IMR-90 (cell line): ENCODE data around the gene PTPRC. TPM values are rescaled to one million over a fixed set of nuclear protein-coding genes. Genes with fewer than 3 reads are reported as not detected.

ENCODE experiments used
- ATAC-seq: fragments of 200-7000 bp; cut with Tn5 transposase; 2 replicates; pipeline ENCODE4 v1.9.1; 2020; ENCODE audit warnings: low read depth, mild to moderate bottlenecking, moderate library complexity
- BruUV-seq: library from RNA; stranded (reverse); fragments of 400-500 nt; replicated peaks from 2 replicates; lab custom pipeline; 2021; lab: Mats Ljungman, UMichigan
- CTCF ChIA-PET: fragments of 300-600 bp; formaldehyde crosslinking; extraction: SDS; loops from one replicate; lab custom pipeline; 2021; ENCODE audit warnings: antibody characterized with exemption; lab: Yijun Ruan, JAX
- POLR2A ChIA-PET: fragments of 300-600 bp; sonication (Branson Sonifier 250); formaldehyde crosslinking; loops from one replicate; lab custom pipeline; 2022; ENCODE audit warnings: antibody characterized with exemption; ENCODE audit not compliant: unreplicated experiment; lab: Charles Lee
- DNase-seq: peaks from one replicate; pipeline ENCODE4 v3.0.0; 2013
- H2AFZ ChIP-seq: replicated peaks from 2 replicates; pipeline ENCODE3; 2013; ENCODE audit warnings: low read length, mild to moderate bottlenecking; ENCODE audit not compliant: poor library complexity
- H2AK5ac ChIP-seq: 2 replicates; pipeline ENCODE4 v1.6.1; 2013; ENCODE audit warnings: low read depth, low read length, inconsistent platforms
- H2AK9ac ChIP-seq: replicated peaks from 2 replicates; pipeline ENCODE3; 2013; ENCODE audit warnings: mild to moderate bottlenecking, low read depth, low read length, moderate library complexity; ENCODE audit not compliant: poor library complexity
- H2BK120ac ChIP-seq: 2 replicates; pipeline ENCODE4 v1.6.1; 2013; ENCODE audit warnings: low read depth, low read length, inconsistent platforms
- H2BK15ac ChIP-seq: 3 replicates; pipeline ENCODE4 v1.6.1; 2013; ENCODE audit warnings: low read depth, low read length, inconsistent platforms
- H2BK20ac ChIP-seq: 2 replicates; pipeline ENCODE4 v1.6.1; 2013; ENCODE audit warnings: low read depth, mild to moderate bottlenecking, inconsistent platforms, low read length, moderate library complexity
- H2BK5ac ChIP-seq: 2 replicates; pipeline ENCODE4 v1.6.1; 2013; ENCODE audit warnings: mild to moderate bottlenecking, low read depth, low read length, inconsistent platforms; ENCODE audit not compliant: poor library complexity, severe bottlenecking
- H3K14ac ChIP-seq: replicated peaks from 2 replicates; pipeline ENCODE4 v1.6.1; 2013; ENCODE audit warnings: low read depth, low read length, inconsistent platforms
- H3K18ac ChIP-seq: 2 replicates; pipeline ENCODE4 v1.6.1; 2013; ENCODE audit warnings: low read depth, low read length, control low read depth
- H3K23ac ChIP-seq: 2 replicates; pipeline ENCODE4 v1.6.1; 2013; ENCODE audit warnings: low read depth, low read length, inconsistent platforms
- H3K27ac ChIP-seq: 2 replicates; pipeline ENCODE4 v1.5.1; 2013; ENCODE audit warnings: mild to moderate bottlenecking, control low read depth, low read length; ENCODE audit not compliant: insufficient read depth
- H3K27me3 ChIP-seq: 2 replicates; pipeline ENCODE4 v1.6.1; 2013; ENCODE audit warnings: low read length; ENCODE audit not compliant: control insufficient read depth, insufficient read depth
- H3K36me3 ChIP-seq: 2 replicates; pipeline ENCODE4 v1.6.1; 2013; ENCODE audit warnings: low read length, mixed read lengths; ENCODE audit not compliant: control insufficient read depth, insufficient read depth
- H3K4ac ChIP-seq: 2 replicates; pipeline ENCODE4 v1.6.1; 2013; ENCODE audit warnings: low read depth, low read length, inconsistent platforms
- H3K4me1 ChIP-seq: 2 replicates; pipeline ENCODE4 v1.6.1; 2013; ENCODE audit warnings: low read length, mixed read lengths; ENCODE audit not compliant: control insufficient read depth, insufficient read depth
- H3K4me2 ChIP-seq: 2 replicates; pipeline ENCODE4 v1.6.1; 2013; ENCODE audit warnings: low read depth, mild to moderate bottlenecking, control low read depth, low read length, moderate library complexity
- H3K4me3 ChIP-seq: 2 replicates; pipeline ENCODE4 v1.5.1; 2013; ENCODE audit warnings: low read depth, mild to moderate bottlenecking, control low read depth, low read length, moderate library complexity; ENCODE audit not compliant: insufficient read depth
- H3K56ac ChIP-seq: 2 replicates; pipeline ENCODE4 v1.6.1; 2013; ENCODE audit warnings: low read length, inconsistent platforms; ENCODE audit not compliant: insufficient read depth; ENCODE audit errors: extremely low read depth
- H3K79me1 ChIP-seq, 2 experiments: 2 replicates each; pipeline ENCODE4 v1.6.1; 2013; ENCODE audit warnings: low read length in 2 of 2, inconsistent platforms in 1 of 2, low read depth in 1 of 2
- H3K9ac ChIP-seq: 2 replicates; pipeline ENCODE4 v1.6.1; 2013; ENCODE audit warnings: low read depth, low read length, control low read depth
- H3K9me1 ChIP-seq: 2 replicates; pipeline ENCODE4 v1.6.1; 2013; ENCODE audit warnings: low read length, inconsistent platforms; ENCODE audit not compliant: insufficient read depth
- H3K9me3 ChIP-seq: 2 replicates; pipeline ENCODE4 v1.6.1; 2013; ENCODE audit warnings: low read length; ENCODE audit not compliant: control insufficient read depth, insufficient read depth
- H4K20me1 ChIP-seq: 2 replicates; pipeline ENCODE4 v1.6.1; 2013; ENCODE audit warnings: low read length, inconsistent platforms; ENCODE audit not compliant: insufficient read depth
- H4K5ac ChIP-seq: 2 replicates; pipeline ENCODE4 v1.6.1; 2013; ENCODE audit warnings: mild to moderate bottlenecking, low read depth, low read length, control low read depth
- H4K8ac ChIP-seq, 2 experiments: 2 replicates each; pipeline ENCODE4 v1.6.1; 2013; ENCODE audit warnings: low read depth in 2 of 2, low read length in 2 of 2, control low read depth in 1 of 2, inconsistent platforms in 1 of 2
- H4K91ac ChIP-seq: 2 replicates; pipeline ENCODE4 v1.6.1; 2013; ENCODE audit warnings: low read depth, low read length, inconsistent platforms; ENCODE audit not compliant: insufficient read depth
- CHD1 ChIP-seq: IDR thresholded peaks from 2 replicates; pipeline ENCODE4 v1.6.1; 2012; ENCODE audit warnings: low read depth, low read length, improper control_type of control experiment
- ELK1 ChIP-seq: fragments of 150-350 bp; IDR thresholded peaks from 2 replicates; pipeline ENCODE4 v1.6.1; 2016; ENCODE audit warnings: low read depth, mild to moderate bottlenecking, low read length, moderate library complexity, borderline replicate concordance
- FOS ChIP-seq: fragments of 150-350 bp; IDR thresholded peaks from 2 replicates; pipeline ENCODE4 v1.6.1; 2016; ENCODE audit warnings: low read depth, low read length
- MAZ ChIP-seq: IDR thresholded peaks from 2 replicates; pipeline ENCODE4 v1.6.1; 2012; ENCODE audit warnings: low read depth, mild to moderate bottlenecking, low read length, improper control_type of control experiment, moderate library complexity, borderline replicate concordance
- POLR2A ChIP-seq: IDR thresholded peaks from 2 replicates; pipeline ENCODE4 v1.6.1; 2012; ENCODE audit warnings: mild to moderate bottlenecking, low read depth, low read length
- dilution Hi-C: fragments of 300-500 bp; cut with HindIII; formaldehyde crosslinking; loops from one replicate; pipeline ENCODE4 v1.14.3; 2018; ENCODE audit warnings: low sequenced_read_pairs; ENCODE audit not compliant: unreplicated experiment
- in situ Hi-C: fragments of 300-500 bp; cut with MboI; formaldehyde crosslinking; loops from 3 replicates; pipeline ENCODE4 v1.14.3; 2019; ENCODE audit warnings: low sequenced_read_pairs, inconsistent platforms, mixed read lengths
- intact Hi-C: fragments of 100-400 bp; cut with micrococcal nuclease; formaldehyde crosslinking; loops from 2 replicates; pipeline ENCODE4 v1.10.0; 2022
- polyA plus RNA-seq, 3 experiments: library from polyadenylated mRNA; depleted of rRNA; stranded (reverse); fragments of >200 nt; gene quantifications; 2 replicates each; pipeline ENCODE4 v1.2.3, GENCODE V29; 2012; ENCODE audit warnings: low replicate concordance in 1 of 3
- total RNA-seq: library from RNA; depleted of rRNA; stranded (reverse); fragments of >200 nt; gene quantifications from 2 replicates; pipeline ENCODE4 v1.2.3, GENCODE V29; 2012

Gene PTPRC
- total and polyA plus RNA-seq, 2 of the 4 experiments (the other 2 are of a cell fraction) = not detected

DNA sequence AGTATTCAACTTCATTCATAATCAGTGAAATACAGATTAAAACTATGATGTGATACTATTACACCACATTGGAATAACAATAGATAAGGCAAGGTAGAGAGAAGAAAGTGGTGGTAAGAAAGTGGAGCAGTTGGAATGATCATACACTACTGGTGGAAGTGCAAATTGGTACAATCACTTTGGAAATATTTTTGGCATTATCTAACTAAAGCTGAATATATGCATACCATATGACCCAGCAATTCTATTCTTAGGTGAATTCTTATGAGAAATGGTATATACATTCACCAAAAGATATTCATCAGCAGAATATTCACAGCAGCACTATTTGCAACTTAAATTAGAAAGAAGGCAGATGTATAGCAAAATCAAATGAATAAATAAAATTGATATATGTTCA is 21.4 kb upstream of the PTPRC start:
- no peaks in the 10 kb centered on the region for H3K9me1 ChIP-seq
- ATAC-seq (no peak), DNase-seq (no peak)
- H2BK15ac ChIP-seq = no peak overlapping the region
- TF ChIP-seq MAZ (no peak), FOS (no peak), CHD1 (no peak), POLR2A (no peak), ELK1 (no peak)
- H3K79me1 ChIP-seq = no peaks in the 10 kb centered on the region
- no peaks in the 10 kb centered on the region for H4K20me1 ChIP-seq
- H3K18ac ChIP-seq = no peak overlapping the region
- no peaks in the 10 kb centered on the region for H3K36me3 ChIP-seq
- H3K4me3 ChIP-seq = no peak overlapping the region
- dilution Hi-C loops (no loop called here), in situ Hi-C loops (no loop called here), intact Hi-C loops (no loop called here)
- no TSS peak for BruUV-seq
- no peak overlapping the region for H2AK9ac ChIP-seq
- ChIA-PET CTCF (interaction anchor here (0.6 kb wide), 1 partner anchor 37 kb away, joined by 3 read pairs; no protein-coding TSS in a partner anchor), POLR2A (no interaction called here)
- H3K9me3 ChIP-seq = no peaks in the 10 kb centered on the region
- H2AK5ac ChIP-seq = no peak overlapping the region
- H2BK5ac ChIP-seq = no peak overlapping the region
- H3K27me3 ChIP-seq = no peaks in the 10 kb centered on the region
- no peak overlapping the region for H3K23ac ChIP-seq
- H3K4me1 ChIP-seq = no peaks in the 10 kb centered on the region
- no peak overlapping the region for H3K9ac ChIP-seq
- no peak overlapping the region for H4K8ac ChIP-seq
- no peak overlapping the region for H3K4me2 ChIP-seq
- no peak overlapping the region for H3K4ac ChIP-seq
- H3K27ac ChIP-seq = no peak overlapping the region
- H3K56ac ChIP-seq = no peak overlapping the region
- no peak overlapping the region for H4K5ac ChIP-seq
- no peak overlapping the region for H2BK20ac ChIP-seq
- no peak overlapping the region for H2AFZ ChIP-seq
- H2BK120ac ChIP-seq = no peak overlapping the region
- H3K14ac ChIP-seq = no peak overlapping the region
- H4K91ac ChIP-seq = no peak overlapping the region
